DND-41 (cell line): ENCODE measurements around the gene GSX1.
A peak's percentile ranks its signal among the peaks of the same experiment; 100 is the strongest.

Source experiments
- ATAC-seq: fragments of 200-7000 bp; cut with Tn5 transposase; 3 replicates; pipeline ENCODE4 v1.9.1; 2021; ENCODE audit warnings: low read depth; ENCODE audit not compliant: insufficient read depth
- DNase-seq: peaks from one replicate; pipeline ENCODE4 v3.0.0-alpha.2; 2020
- H2AFZ ChIP-seq: 2 replicates; pipeline ENCODE4 v1.6.0; 2012; ENCODE audit warnings: low read depth, low read length
- H3K27ac ChIP-seq: 2 replicates; pipeline ENCODE4 v1.5.1; 2012; ENCODE audit warnings: low read length, inconsistent platforms
- H3K27me3 ChIP-seq: fragments of 200-600 bp; sonication (generic); 2 replicates; pipeline ENCODE4 v1.6.0; 2012; ENCODE audit warnings: low read length, mild to moderate bottlenecking, inconsistent platforms; ENCODE audit not compliant: insufficient read depth, poor library complexity
- H3K36me3 ChIP-seq: 2 replicates; pipeline ENCODE4 v1.5.1; 2012; ENCODE audit warnings: low read length, inconsistent platforms; ENCODE audit not compliant: insufficient read depth
- H3K4me1 ChIP-seq: 2 replicates; pipeline ENCODE4 v1.5.1; 2012; ENCODE audit warnings: mild to moderate bottlenecking, low read length; ENCODE audit not compliant: insufficient read depth
- H3K4me2 ChIP-seq: 2 replicates; pipeline ENCODE4 v1.6.0; 2012; ENCODE audit warnings: mild to moderate bottlenecking, moderate library complexity, low read length, inconsistent platforms; ENCODE audit not compliant: insufficient read depth
- H3K4me3 ChIP-seq, 2 experiments: fragments of 200-600 bp in 1 of 2; shearing (Covaris generic) in 1 of 2; 2 replicates each; pipeline ENCODE4 v1.5.1; 2012 to 2016; ENCODE audit warnings: inconsistent platforms in 2 of 2, low read length in 2 of 2, mild to moderate bottlenecking in 2 of 2, low read depth in 1 of 2, moderate library complexity in 1 of 2
- H3K79me2 ChIP-seq: 2 replicates; pipeline ENCODE4 v1.6.0; 2012; ENCODE audit warnings: low read length, inconsistent platforms; ENCODE audit not compliant: insufficient read depth
- H3K9ac ChIP-seq: 2 replicates; pipeline ENCODE4 v1.6.0; 2012; ENCODE audit warnings: low read depth, mild to moderate bottlenecking, inconsistent platforms, low read length, moderate library complexity
- H3K9me3 ChIP-seq: 2 replicates; pipeline ENCODE4 v1.5.1; 2012; ENCODE audit warnings: low read length, moderate library complexity, mild to moderate bottlenecking, inconsistent platforms; ENCODE audit not compliant: insufficient read depth, severe bottlenecking
- H4K20me1 ChIP-seq: 2 replicates; pipeline ENCODE4 v1.6.0; 2012; ENCODE audit warnings: low read length; ENCODE audit not compliant: insufficient read depth
- CTCF ChIP-seq: IDR thresholded peaks from 2 replicates; pipeline ENCODE4 v1.5.1; 2012; ENCODE audit warnings: borderline replicate concordance, low read length, moderate library complexity, mild to moderate bottlenecking; ENCODE audit not compliant: poor library complexity, severe bottlenecking; ENCODE audit errors: extremely low read depth
- EZH2 ChIP-seq: IDR thresholded peaks from 3 replicates; pipeline ENCODE4 v1.6.1; 2012; ENCODE audit warnings: borderline replicate concordance, low read depth, mild to moderate bottlenecking, moderate library complexity, low read length, inconsistent platforms; ENCODE audit not compliant: severe bottlenecking

The GSX1 gene

GRCh38 chr13:27826379-27827353, 34.4 kb downstream of the GSX1 start:
- ATAC-seq (peak; percentile 90), DNase-seq (peak; percentile 83)
- Histone ChIP-seq H4K20me1 (no peaks in the 10 kb centered on the region), H3K4me3 (peak overlapping the region in 1 of 2 experiments; percentile 49; a peak in 2 of 4 replicates), H3K27ac (no peak overlapping the region), H3K4me1 (peaks cover 19% of the 10 kb centered on the region), H3K4me2 (peak overlapping the region; percentile 67), H3K27me3 (peaks cover 8% of the 10 kb centered on the region), H3K36me3 (no peaks in the 10 kb centered on the region), H3K9ac (peak overlapping the region; percentile 37), H3K79me2 (no peaks in the 10 kb centered on the region), H3K9me3 (no peaks in the 10 kb centered on the region), H2AFZ (peak overlapping the region; percentile 70)
- TF ChIP-seq CTCF (peak; percentile 93), EZH2 (no peak)

- no peaks in the 10 kb centered on the region for H3K36me3 ChIP-seq
- no peak overlapping the region for H3K4me3 ChIP-seq
- no peak overlapping the region for H2AFZ ChIP-seq
- no peak for TF ChIP-seq CTCF
- no peak for TF ChIP-seq EZH2
- no peak for ATAC-seq
- H3K9ac ChIP-seq, result no peak overlapping the region
- no peak overlapping the region for H3K4me2 ChIP-seq
- H3K27ac ChIP-seq, result no peak overlapping the region
- H3K4me1 ChIP-seq, result peaks cover 19% of the 10 kb centered on the region
- no peaks in the 10 kb centered on the region for H3K79me2 ChIP-seq
- peaks cover 8% of the 10 kb centered on the region for H3K27me3 ChIP-seq
- no peaks in the 10 kb centered on the region for H3K9me3 ChIP-seq
- DNase-seq, result no peak
- H4K20me1 ChIP-seq, result no peaks in the 10 kb centered on the region
Observed at GRCh38 chr13:27827646-27828045, 35.4 kb downstream of the GSX1 start.

- Histone ChIP-seq H3K79me2 (no peaks in the 10 kb centered on the region), H3K9me3 (no peaks in the 10 kb centered on the region), H4K20me1 (no peaks in the 10 kb centered on the region), H3K4me1 (peaks cover 19% of the 10 kb centered on the region), H3K27ac (no peak overlapping the region), H3K9ac (no peak overlapping the region), H3K36me3 (no peaks in the 10 kb centered on the region), H2AFZ (peak overlapping the region; percentile 41; the same call in 1 of the 2 replicates), H3K27me3 (peaks cover 7% of the 10 kb centered on the region), H3K4me2 (peak overlapping the region; percentile 37), H3K4me3 (no peak overlapping the region)
- TF ChIP-seq CTCF, result peak; percentile 89
- peak; percentile 62 for TF ChIP-seq EZH2
- ATAC-seq (peak; percentile 70), DNase-seq (peak; percentile 46)
Observed at GRCh38 chr13:27830010-27830409, 37.7 kb downstream of the GSX1 start.
